ENCODE data around the gene WDR77.

Gene WDR77

DNA sequence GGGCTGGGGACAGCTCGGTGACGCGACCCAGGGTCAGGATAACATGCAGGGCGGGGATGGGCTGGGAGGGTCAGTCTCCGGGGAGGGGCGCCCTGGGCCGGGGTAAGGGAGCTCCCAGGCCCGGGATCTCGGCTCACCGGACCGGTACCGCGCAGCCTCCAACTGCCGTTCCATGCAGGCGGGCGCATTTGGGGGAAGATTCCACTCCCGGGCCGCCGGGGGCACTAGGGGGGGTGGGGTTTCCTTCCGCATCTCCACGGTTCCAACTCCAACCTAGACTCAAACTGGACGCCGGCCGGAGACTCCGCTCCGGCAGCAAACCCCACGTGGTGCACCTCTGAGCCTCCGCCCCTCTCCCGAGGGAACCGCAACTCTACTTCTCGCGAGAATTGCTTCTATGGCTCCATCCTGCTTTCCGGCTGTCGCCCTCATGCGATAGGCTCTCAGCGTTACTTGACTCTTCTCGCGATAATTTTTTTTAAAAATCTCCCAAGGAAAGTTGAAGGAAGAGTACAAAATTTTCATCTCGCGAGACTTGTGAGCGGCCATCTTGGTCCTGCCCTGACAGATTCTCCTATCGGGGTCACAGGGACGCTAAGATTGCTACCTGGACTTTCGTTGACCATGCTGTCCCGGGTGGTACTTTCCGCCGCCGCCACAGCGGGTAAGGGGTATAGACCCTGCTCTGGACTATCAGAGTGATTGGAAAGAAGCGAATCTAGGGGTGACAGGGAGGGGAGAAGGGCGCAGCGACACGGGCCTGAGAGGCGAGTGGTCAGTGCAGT lies at the start of gene WDR77, which contains the start of gene ATP5PB:
Gene WDR77, minus strand, starts transcription at position 339 of the 785 bp plus-strand sequence. Its CDS starts 87 bp downstream, at position 252.
Gene ATP5PB, plus strand, starts transcription at position 547 of the 785 bp plus-strand sequence. Its CDS starts 78 bp downstream, at position 625.
- TF ChIP-seq, protein P1, sequence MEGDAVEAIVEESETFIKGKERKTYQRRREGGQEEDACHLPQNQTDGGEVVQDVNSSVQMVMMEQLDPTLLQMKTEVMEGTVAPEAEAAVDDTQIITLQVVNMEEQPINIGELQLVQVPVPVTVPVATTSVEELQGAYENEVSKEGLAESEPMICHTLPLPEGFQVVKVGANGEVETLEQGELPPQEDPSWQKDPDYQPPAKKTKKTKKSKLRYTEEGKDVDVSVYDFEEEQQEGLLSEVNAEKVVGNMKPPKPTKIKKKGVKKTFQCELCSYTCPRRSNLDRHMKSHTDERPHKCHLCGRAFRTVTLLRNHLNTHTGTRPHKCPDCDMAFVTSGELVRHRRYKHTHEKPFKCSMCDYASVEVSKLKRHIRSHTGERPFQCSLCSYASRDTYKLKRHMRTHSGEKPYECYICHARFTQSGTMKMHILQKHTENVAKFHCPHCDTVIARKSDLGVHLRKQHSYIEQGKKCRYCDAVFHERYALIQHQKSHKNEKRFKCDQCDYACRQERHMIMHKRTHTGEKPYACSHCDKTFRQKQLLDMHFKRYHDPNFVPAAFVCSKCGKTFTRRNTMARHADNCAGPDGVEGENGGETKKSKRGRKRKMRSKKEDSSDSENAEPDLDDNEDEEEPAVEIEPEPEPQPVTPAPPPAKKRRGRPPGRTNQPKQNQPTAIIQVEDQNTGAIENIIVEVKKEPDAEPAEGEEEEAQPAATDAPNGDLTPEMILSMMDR (IDR thresholded peaks at IDR 0.05) = no peak
- Histone ChIP-seq H3K27ac (peak within 1 kb of the TSS; percentile 78 to 91), H3K4me3 (peak within 1 kb of the TSS; percentile 95)
- DNase-seq (ENCODE audit: low spot score) = peak; percentile 97

DNA sequence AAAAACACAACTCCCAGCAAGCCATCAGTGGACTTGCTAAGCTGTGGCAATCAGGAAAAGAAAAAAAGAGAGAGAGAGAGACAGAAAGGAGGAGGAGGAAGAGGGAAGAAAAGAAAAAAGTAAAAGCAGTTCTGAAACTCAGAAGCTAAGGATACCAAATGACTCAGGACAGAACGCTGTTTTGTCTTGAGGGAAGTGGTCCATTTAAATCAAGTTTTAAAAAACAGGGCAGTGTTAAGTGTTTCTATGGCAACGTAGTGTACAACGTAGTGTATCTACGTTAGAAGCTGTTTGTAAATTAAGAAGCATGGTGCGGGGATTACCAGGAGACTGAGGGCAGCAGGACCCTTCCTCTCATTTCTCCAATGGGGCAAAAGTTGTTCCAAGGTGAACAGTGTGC lies 48.5 kb upstream of the WDR77 start:
- no peak for DNase-seq (ENCODE audit: low spot score)
- no peak overlapping the region for H3K4me3 ChIP-seq
- peak overlapping the region in 1 of 2 donors; percentile 5 for H3K27ac ChIP-seq
- TF ChIP-seq, protein P1 (IDR thresholded peaks at IDR 0.05) = no peak

DNA sequence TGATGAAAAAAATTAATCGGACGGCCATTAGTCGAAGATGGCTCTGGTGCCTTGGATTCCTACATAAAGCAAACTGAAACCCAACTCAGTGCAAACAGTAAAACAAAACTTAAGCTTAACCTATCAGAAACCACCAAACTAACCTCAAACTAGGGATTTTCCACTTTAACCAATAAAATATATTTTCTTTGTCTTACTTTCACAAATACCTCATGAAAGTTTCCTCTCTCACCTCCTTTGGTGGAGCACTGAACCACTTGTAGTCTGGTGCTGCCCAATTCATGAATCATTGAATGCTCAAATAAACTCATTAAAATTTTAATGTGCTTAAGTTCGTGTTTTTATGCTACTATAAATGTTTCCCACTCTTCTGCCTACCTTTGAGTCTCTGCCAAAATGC lies 47.3 kb upstream of the WDR77 start:
- Histone ChIP-seq H3K27ac (no peak overlapping the region), H3K4me3 (no peak overlapping the region)
- TF ChIP-seq, protein P1 (IDR thresholded peaks at IDR 0.05) = no peak
- DNase-seq (ENCODE audit: low spot score) = no peak

DNA sequence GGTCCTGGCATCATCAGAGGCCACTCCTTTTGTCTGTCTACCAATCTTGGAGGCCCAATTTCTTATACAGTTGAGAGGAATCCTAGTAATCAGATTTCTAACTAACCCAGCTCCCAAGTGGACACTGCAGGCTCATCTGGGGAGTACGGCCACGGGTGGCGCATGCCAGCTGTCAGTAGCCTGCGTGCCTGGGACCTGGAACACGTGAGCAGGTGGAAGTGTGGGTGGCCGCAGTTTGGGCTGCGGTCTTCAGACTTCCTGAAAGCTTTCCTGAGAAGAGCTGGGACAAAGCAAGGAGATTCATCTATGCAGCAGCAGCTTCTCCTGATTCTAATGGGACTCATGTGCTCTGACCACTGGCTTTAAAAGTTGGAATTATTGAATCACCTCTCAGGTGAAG lies 42.0 kb upstream of the WDR77 start:
- DNase-seq (ENCODE audit: low spot score) = no peak
- TF ChIP-seq, protein P1 (IDR thresholded peaks at IDR 0.05) = no peak
- H3K4me3 ChIP-seq = no peak overlapping the region
- H3K27ac ChIP-seq = peak overlapping the region in 1 of 2 donors; percentile 74

DNA sequence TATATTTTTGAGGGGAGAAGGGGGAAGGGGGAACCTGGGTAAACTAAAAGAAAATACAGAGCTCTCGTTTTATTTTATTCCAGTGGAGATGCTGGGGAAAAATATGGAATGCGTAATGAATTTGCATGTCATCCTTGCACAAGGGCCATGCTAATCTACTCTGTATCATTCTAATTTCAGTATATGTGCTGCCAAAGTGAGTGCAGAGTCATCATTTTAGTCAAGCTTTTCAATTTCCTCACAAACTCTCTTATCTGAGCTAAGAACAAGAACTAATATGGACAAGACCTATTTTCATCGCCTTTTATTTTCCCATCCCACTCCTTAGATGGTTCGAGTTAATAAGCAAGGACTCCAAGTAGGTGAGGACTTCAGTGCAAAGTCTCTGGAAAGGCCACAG lies 41.2 kb upstream of the WDR77 start:
- no peak for DNase-seq (ENCODE audit: low spot score)
- no peak overlapping the region for H3K4me3 ChIP-seq
- TF ChIP-seq, protein P1 (IDR thresholded peaks at IDR 0.05) = no peak
- H3K27ac ChIP-seq = peak overlapping the region in 1 of 2 donors; percentile 74

DNA sequence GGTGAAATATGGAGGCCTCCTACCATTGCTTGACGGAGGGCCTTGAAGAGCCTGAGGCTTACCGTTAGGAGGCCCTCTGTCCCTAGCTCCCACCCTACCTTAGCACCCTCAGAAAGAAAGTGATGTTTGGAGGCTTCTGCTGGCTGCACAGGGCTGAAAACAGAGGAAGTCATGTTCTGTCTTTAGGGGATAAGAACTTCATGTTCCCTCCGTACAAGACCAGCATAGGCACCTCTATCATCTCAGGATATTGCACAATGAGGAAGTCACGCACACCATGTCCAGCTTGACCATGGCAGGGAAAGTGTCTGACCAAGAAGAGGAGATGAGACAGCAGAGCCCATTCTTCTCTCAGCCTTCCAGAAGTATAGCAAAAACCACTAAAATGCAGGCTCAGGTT lies 40.5 kb upstream of the WDR77 start:
- no peak for DNase-seq (ENCODE audit: low spot score)
- TF ChIP-seq, protein P1 (IDR thresholded peaks at IDR 0.05) = no peak
- Histone ChIP-seq H3K27ac (peak overlapping the region in 1 of 2 donors; percentile 74), H3K4me3 (no peak overlapping the region)

DNA sequence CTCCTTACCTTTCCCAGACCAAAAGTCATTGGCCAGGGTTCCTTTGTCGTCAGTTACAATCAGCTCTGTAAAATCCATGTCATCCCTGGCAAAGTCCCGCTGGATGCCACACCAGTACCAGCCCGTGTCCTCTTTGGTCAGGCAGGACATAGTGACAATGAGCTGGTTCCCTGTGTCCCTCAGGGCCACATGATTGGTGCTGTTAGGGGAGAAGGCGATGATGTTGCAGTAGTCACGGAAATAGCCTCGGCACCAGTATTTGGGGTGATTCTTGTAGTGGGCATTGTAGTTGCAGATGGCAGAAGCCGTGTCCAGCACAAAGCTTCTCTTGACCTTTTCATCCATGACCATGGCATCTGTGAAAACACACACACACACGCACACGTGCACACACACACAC lies 39.6 kb upstream of the WDR77 start:
- DNase-seq (ENCODE audit: low spot score) = no peak
- no peak overlapping the region for H3K4me3 ChIP-seq
- TF ChIP-seq, protein P1 (IDR thresholded peaks at IDR 0.05) = no peak

More for the DNA sequence above, 39.6 kb upstream of the WDR77 start:
- peak overlapping the region in 1 of 2 donors; percentile 51 for H3K27ac ChIP-seq
